GM06990 (cell line): ENCODE measurements around the gene ADAT1.

Source experiments
- DNase-seq: peaks from one replicate; pipeline ENCODE4 v3.0.0-alpha.2; 2011; ENCODE audit not compliant: insufficient read length; ENCODE audit errors: extremely low read depth
- H3K27me3 ChIP-seq: replicated peaks from 2 replicates; pipeline ENCODE4 v1.6.0; 2011; ENCODE audit warnings: low read length; ENCODE audit not compliant: control insufficient read depth, insufficient read depth
- H3K36me3 ChIP-seq: 2 replicates; pipeline ENCODE4 v1.5.1; 2011; ENCODE audit warnings: low read length; ENCODE audit not compliant: control insufficient read depth, insufficient read depth
- H3K4me3 ChIP-seq: replicated peaks from 2 replicates; pipeline ENCODE4 v1.5.1; 2011; ENCODE audit warnings: low read depth, mild to moderate bottlenecking, control low read depth, low read length
- CTCF ChIP-seq: IDR thresholded peaks from 2 replicates; pipeline ENCODE4 v1.5.1; 2011; ENCODE audit warnings: low read length, control low read depth, mild to moderate bottlenecking, inconsistent platforms; ENCODE audit not compliant: insufficient read depth, poor library complexity, severe bottlenecking

The ADAT1 gene

GRCh38 chr16:75622761-75623605 lies at the start of gene ADAT1:
ADAT1 (minus strand) TSS chr16:75623281; CDS start chr16:75620799, 2,482 bp downstream.
- TF ChIP-seq CTCF, result no peak
- DNase-seq, result peak; percentile 97
- Histone ChIP-seq H3K27me3 (no peaks in the 10 kb centered on the region), H3K4me3 (peak within 1 kb of the TSS; percentile 81), H3K36me3 (peaks cover 17% of the 10 kb centered on the region)

GRCh38 chr16:75667503-75667902 lies 44.4 kb upstream of the ADAT1 start:
- no peak for DNase-seq
- H3K36me3 ChIP-seq, result no peaks in the 10 kb centered on the region
- H3K4me3 ChIP-seq, result no peak overlapping the region
- no peaks in the 10 kb centered on the region for H3K27me3 ChIP-seq
- TF ChIP-seq CTCF, result no peak

GRCh38 chr16:75660726-75661302 lies 37.7 kb upstream of the ADAT1 start:
- no peak for TF ChIP-seq CTCF

GRCh38 chr16:75660321-75660720 lies 37.2 kb upstream of the ADAT1 start:
- TF ChIP-seq CTCF, result no peak
- peaks cover 13% of the 10 kb centered on the region for H3K36me3 ChIP-seq
- no peak for DNase-seq
- H3K4me3 ChIP-seq, result no peak overlapping the region
- H3K27me3 ChIP-seq, result no peaks in the 10 kb centered on the region

More at GRCh38 chr16:75660726-75661302, 37.7 kb upstream of the ADAT1 start:
- no peak for DNase-seq
- Histone ChIP-seq H3K27me3 (no peaks in the 10 kb centered on the region), H3K36me3 (peaks cover 11% of the 10 kb centered on the region), H3K4me3 (no peak overlapping the region)

- Histone ChIP-seq H3K4me3 (no peak overlapping the region), H3K27me3 (no peaks in the 10 kb centered on the region), H3K36me3 (peaks cover 15% of the 10 kb centered on the region)
- no peak for DNase-seq
- no peak for TF ChIP-seq CTCF
Observed at GRCh38 chr16:75658175-75658574, 35.1 kb upstream of the ADAT1 start.
